ENCODE measurements around the gene CSNK1A1.
"Not testable (repeated sequence)": the region's sequence is repeated elsewhere in the genome, so short reads cannot be mapped to it uniquely, and the experiment has no call there.

- not testable (repeated sequence) for TF ChIP-seq ZNF274 (IDR thresholded peaks at IDR 0.05; ENCODE audit: low read depth, low read length); YY1 (IDR thresholded peaks at IDR 0.05; ENCODE audit: insufficient read depth, insufficient read length)
Measured at GRCh38 chr5:149595105-149595504, 43.9 kb upstream of the CSNK1A1 start.

Data from NT2/D1 (cell line).